ENCODE measurements around the gene SLC16A2. TPM values are rescaled to one million over a fixed set of nuclear protein-coding genes. Genes with fewer than 3 reads are reported as not detected.

SLC16A2 gene
- total RNA-seq: 1 to 10 TPM; 1.4 TPM

- CTCF ChIA-PET: no interaction called here
- POLR2A ChIA-PET: no interaction called here
Measured at GRCh38 chrX:74421036-74421739, at the start of gene SLC16A2. Gene SLC16A2, plus strand, starts transcription at chrX:74421493. Its CDS starts 145 bp downstream, at chrX:74421638.

GRCh38 chrX:74372272-74372671 is 49.0 kb upstream of the SLC16A2 start:
- POLR2A ChIA-PET: interaction anchor here (0.6 kb wide), 1 partner anchor 44 kb away, joined by 3 read pairs; no protein-coding TSS in a partner anchor
- CTCF ChIA-PET: no interaction called here

DNA sequence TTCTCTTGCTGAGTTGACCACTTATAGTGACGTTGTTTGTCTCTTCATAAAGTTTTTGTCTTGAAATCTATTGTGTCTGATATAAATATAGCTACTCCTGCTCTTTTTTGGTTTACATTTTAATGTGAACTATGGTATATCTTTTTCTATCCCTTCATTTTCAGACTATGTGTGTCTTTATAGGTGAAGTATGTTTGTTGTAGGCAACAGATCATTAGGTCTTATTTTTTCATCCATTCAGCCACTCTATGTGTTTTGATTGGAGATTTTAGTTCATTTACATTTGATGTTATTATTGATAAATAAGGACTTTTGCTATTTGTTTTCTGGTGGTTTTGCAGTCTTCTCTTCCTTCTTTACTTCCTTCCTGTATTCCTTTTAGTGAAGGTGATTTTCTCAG is 44.0 kb upstream of the SLC16A2 start:
- POLR2A ChIA-PET: no interaction called here

GRCh38 chrX:74382613-74383012 is 38.7 kb upstream of the SLC16A2 start:
- POLR2A ChIA-PET: no interaction called here
- CTCF ChIA-PET: no interaction called here

More for the DNA sequence above, 44.0 kb upstream of the SLC16A2 start:
- CTCF ChIA-PET: no interaction called here

- ChIA-PET POLR2A (no interaction called here), CTCF (no interaction called here)
Measured at GRCh38 chrX:74383611-74384010, 37.7 kb upstream of the SLC16A2 start.

DNA sequence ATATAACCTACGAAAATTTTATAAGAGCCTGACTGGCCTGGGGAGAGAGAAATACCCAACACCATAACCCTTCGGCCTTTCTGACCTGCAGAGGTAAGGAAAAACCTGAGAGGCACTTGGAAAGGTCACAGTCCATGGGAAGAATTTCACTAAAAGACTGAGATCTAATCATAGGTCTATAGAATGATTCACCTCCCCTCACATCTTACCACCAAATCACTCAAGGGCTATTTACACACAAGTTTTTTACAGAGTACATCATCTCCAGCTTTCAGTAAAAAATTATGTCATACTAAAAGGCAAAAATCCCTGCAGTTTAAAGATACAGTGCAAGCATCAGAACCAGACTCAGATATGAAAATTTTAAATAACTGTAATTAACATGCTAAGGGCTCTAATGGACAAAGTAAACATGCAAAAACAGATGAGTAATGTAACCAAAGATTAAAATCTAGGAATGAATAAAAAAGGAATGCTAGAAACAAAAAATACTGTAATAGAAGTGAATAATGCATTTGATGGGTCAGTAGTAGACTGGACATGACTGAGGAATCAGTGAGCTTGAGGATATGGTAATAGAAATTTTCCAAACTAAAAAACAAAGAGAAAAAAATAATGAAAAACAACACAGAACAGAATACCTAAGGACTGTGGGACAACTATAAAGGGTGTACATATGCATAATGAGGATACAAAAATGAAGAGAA is 32.1 kb upstream of the SLC16A2 start:
- ChIA-PET CTCF (no interaction called here), POLR2A (no interaction called here)

DNA sequence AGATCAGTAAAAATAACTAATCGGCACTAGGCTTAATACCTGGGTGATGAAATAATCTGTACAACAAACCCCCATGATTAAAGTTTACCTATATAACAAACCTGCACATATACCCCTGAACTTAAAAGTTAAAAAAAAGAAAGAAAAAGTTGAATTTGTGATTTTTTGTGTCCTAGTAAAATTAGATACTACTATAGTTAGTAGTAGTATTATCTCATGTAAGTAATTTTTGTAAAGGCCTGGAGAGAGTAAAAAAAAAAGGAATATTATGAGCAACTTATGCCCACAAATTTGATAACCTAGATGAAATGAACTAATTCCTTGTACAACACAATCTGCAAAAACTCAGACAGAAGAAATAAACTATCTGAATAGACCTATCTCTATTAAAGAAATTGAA is 25.7 kb upstream of the SLC16A2 start:
- CTCF ChIA-PET: no interaction called here
- POLR2A ChIA-PET: no interaction called here

DNA sequence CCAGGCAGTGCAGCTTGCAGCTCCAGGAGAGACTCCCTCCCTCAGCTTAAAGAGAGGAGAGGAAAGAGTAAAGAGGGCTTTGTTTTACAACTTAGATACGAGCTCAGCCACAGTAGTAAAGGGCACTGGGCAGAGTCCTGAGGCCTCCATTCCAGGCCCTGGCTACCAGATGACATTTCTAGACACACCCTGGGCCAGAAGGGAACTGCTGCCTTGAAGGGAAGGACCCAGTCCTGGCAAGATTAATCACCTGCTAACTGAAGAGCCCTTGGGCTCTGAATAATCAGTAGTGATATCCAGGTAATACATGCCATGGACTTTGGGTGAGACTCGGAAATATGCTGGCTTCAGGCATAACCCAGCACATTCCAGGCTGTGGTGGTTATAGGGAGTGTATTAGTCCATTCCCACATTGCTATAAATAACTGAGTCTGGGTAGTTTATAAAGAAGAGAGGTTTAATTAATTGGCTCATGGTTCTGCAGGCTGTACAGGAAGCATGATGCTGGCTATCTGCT is 15.3 kb upstream of the SLC16A2 start:
- POLR2A ChIA-PET: no interaction called here

GRCh38 chrX:74408304-74408703 is 13.0 kb upstream of the SLC16A2 start:
- ChIA-PET POLR2A (no interaction called here), CTCF (no interaction called here)

More for the DNA sequence above, 15.3 kb upstream of the SLC16A2 start:
- CTCF ChIA-PET: no interaction called here

DNA sequence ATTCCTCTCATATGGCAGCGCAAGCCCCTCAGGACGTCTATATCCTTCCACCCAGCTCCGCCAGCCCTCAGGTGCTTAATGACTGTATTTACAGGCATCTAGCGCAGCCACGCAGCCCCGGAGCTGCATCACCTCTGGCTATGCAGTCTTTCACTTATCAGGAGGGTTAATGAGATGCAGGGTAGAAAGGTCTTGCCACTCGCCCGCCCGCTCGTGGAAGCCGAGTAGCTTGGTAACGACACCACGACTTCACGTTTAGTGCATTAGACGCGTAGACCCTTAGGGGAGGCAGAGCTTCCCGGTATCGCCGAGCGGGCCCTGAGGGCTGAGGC is 1.5 kb upstream of the SLC16A2 start:
- POLR2A ChIA-PET: no interaction called here

DNA sequence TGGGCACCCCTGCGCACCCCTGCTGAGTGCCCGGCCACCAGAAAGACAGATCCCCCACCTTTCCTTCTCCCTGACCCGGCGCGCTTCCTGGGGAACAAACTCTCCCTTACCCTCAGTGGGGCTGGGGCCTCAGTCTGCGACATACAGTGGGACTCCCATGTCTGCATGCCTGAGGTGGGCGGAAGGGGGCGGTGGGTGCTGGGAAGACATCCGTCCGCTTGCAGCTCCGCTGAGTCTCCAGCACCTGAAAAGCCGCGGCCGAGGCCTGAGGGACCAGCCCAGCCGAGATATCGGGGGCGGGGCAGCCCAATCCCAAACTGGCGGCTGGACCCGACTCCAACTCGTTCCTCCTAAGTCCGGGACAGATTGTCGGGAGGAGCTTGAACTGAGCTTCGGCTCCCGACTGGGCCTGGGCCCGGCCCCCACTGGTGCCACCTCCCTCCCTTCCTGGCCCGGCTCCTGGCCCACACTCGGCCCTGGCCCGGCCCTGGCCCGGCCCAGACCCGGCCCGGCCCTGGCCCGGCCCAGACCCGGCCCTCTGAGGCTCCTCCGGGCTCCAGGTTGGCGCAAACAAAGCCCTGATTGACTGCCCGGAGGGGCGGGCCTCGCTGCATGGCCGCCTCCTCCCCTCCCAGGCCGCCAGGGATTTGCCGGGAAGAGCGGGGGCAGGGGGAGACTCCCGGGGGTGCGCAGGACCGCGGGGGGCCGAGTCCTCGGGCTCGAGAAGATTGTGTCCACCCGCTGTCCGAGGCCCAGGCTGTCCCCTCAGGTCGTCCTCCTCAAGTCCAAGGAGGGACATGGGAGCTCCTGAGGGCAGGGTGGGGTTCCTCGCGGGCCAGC is 877 bp upstream of the SLC16A2 start:
- CTCF ChIA-PET: no interaction called here
- POLR2A ChIA-PET: no interaction called here

More for the DNA sequence above, 1.5 kb upstream of the SLC16A2 start:
- CTCF ChIA-PET: no interaction called here

GRCh38 chrX:74421740-74422352 is 553 bp downstream of the SLC16A2 start:
- ChIA-PET POLR2A (no interaction called here), CTCF (no interaction called here)

DNA sequence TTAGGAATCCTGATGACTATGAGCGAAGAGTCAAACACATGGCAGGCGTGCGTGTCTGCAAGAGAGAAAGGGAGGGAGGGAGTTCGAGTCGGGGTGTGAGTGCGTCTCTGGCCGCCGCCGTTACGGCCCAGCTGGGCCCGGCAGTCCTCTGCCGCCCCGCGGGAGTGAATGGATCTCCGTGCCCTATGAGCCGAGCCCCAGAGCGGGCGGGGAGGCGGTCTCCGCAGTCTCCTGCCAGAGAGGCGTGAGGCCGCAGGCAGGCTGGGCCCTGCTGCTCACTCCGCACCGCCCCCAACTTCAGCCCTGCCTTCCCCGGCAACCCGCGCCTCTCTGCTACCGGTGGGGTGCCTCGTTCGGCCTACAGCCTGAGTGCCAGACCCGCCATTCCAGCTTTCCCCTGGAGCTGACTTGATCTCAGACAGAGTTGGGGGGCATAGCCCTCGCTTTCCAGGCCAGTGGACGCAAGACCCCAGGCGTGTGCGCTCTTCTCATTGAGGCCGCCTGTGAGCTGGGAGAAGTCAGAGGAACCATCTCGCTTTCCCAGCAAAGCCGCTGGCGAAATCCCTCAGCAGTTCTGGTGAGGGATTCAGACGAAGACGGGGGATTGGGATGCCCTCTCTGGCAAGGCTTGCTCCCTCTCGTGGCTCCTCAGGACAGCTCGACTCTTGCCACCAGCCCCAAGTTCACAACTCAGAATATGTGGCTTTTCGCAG is 1.4 kb downstream of the SLC16A2 start:
- ChIA-PET POLR2A (no interaction called here), CTCF (no interaction called here)

GRCh38 chrX:74423289-74423998 is 2.2 kb downstream of the SLC16A2 start:
- CTCF ChIA-PET: no interaction called here
- POLR2A ChIA-PET: no interaction called here

DNA sequence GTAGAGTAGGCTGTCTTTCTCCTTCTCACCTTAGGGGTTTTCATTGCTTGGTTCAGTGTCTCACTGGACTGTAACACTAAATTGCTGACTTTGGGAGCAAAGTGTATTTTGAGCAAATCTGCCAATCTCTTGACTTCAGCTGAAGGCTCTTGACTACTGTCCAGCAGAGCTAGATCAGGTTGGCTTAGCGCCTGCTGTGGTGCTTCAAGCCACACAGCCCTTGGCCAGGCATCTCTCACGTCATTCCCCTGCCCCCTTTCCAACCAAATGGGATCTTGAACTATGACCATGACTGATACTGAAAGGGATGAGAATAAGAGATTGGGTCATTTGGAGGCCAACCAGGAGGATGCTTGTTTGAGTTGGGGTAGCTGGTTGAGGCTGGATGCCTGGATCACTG is 4.8 kb downstream of the SLC16A2 start:
- POLR2A ChIA-PET: no interaction called here
- CTCF ChIA-PET: no interaction called here

DNA sequence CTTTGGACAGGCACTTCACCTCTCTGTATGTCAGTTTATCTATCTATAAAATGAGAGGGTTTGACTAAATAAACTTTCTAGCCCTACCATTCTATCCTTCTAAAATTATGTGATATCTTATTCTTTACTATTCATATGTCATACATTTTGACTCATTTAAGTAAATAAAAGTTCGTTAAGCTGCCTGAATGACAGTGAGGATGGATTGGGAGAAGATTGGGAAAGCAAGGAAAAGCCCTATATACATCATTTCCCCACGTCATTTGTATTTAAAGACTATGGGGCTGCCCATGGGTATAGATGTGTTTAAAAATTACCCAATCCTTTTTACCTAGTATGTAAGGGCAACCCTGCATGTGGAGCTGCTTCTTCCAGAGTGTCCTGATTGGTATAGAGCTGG is 5.3 kb downstream of the SLC16A2 start:
- CTCF ChIA-PET: no interaction called here
- POLR2A ChIA-PET: no interaction called here

- CTCF ChIA-PET: no interaction called here
- POLR2A ChIA-PET: no interaction called here
Measured at GRCh38 chrX:74431797-74432196, 10.5 kb downstream of the SLC16A2 start.

DNA sequence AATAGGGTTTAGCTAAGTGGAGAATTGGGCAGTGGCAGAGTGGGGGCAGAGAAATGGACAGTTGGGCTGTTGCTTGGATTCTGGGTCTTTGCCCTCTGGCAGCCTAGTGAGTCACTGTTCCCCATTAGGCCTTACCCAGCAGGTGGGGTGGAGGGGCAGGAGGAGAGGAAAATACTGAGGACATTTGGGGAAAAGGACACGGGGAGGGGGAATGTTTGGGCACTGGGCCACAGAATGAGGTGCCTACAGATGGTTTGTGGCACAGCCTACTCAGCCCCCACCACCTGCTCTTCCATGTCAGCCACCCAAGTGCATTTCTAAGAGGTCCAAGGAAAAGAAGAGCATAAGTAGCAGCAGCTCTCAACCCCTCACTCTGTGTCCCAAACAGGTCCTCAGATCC is 13.0 kb downstream of the SLC16A2 start:
- CTCF ChIA-PET: no interaction called here

DNA sequence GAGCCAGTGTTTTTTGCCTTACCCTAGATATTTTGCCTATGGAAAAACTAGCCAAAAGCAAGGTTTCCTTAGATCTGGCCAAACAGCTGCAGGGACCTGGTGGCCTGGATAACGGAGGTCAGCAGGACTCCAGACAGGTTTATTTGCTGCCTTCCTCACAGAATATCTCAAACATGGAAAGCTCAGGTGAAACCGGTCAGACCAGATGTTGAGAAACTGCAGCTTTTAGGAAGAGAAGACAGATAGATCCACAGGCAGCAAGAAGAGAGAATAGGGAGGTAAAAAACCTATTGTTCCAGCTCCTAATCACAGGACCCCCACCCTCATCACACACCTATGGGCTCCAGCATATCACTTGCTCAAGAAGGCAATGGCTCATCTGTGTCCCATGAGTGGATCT is 16.2 kb downstream of the SLC16A2 start:
- ChIA-PET POLR2A (no interaction called here), CTCF (interaction anchor here (1.2 kb wide), 1 partner anchor 13 kb away, joined by 3 read pairs; no protein-coding TSS in a partner anchor)

More for the DNA sequence above, 13.0 kb downstream of the SLC16A2 start:
- POLR2A ChIA-PET: no interaction called here
